NCI-H1092 treated with DMSO at 0.1 percent for 48 hours (cell line): ENCODE results near the gene GRM5.

ENCODE experiments used
- DNase-seq: peaks from one replicate; lab custom pipeline; 2025; lab: John Stamatoyannopoulos, UW

The GRM5 gene

GRCh38 chr11:88831303-88831890 is 234.4 kb downstream of the GRM5 start:
- DNase-seq: no peak

GRCh38 chr11:88827018-88827676 is 238.6 kb downstream of the GRM5 start:
- DNase-seq: no peak

GRCh38 chr11:88819616-88820015 is 246.2 kb downstream of the GRM5 start:
- DNase-seq: no peak

GRCh38 chr11:88818978-88819377 is 246.8 kb downstream of the GRM5 start:
- DNase-seq: no peak

GRCh38 chr11:88815505-88815904 is 250.3 kb downstream of the GRM5 start:
- DNase-seq: no peak

- no peak for DNase-seq
These were observed 251.7 kb downstream of the GRM5 start for GRCh38 chr11:88814076-88814475.

- DNase-seq: no peak
These were observed 252.4 kb downstream of the GRM5 start for GRCh38 chr11:88813233-88813915.

- no peak for DNase-seq
These were observed 255.2 kb downstream of the GRM5 start for GRCh38 chr11:88810420-88811097.

GRCh38 chr11:88809126-88809525 is 256.7 kb downstream of the GRM5 start:
- DNase-seq: no peak

GRCh38 chr11:88807349-88807748 is 258.4 kb downstream of the GRM5 start:
- no peak for DNase-seq

- DNase-seq: no peak
These were observed 259.4 kb downstream of the GRM5 start for GRCh38 chr11:88806410-88806809.

- DNase-seq: no peak
These were observed 264.2 kb downstream of the GRM5 start for GRCh38 chr11:88801484-88802123.

GRCh38 chr11:88799771-88800500 is 265.8 kb downstream of the GRM5 start:
- DNase-seq: no peak

- no peak for DNase-seq
These were observed 275.6 kb downstream of the GRM5 start for GRCh38 chr11:88790182-88790581.

- DNase-seq: no peak
These were observed 286.2 kb downstream of the GRM5 start for GRCh38 chr11:88779577-88779976.

GRCh38 chr11:88770475-88771079 is 295.2 kb downstream of the GRM5 start:
- no peak for DNase-seq

GRCh38 chr11:88744140-88744539 is 321.6 kb downstream of the GRM5 start:
- no peak for DNase-seq

GRCh38 chr11:88739524-88739923 is 326.3 kb downstream of the GRM5 start:
- DNase-seq: no peak

GRCh38 chr11:88709567-88709966 is 356.2 kb downstream of the GRM5 start:
- DNase-seq: no peak

- DNase-seq: no peak
These were observed 361.3 kb downstream of the GRM5 start for GRCh38 chr11:88704485-88704884.

- DNase-seq: no peak
These were observed 364.0 kb downstream of the GRM5 start for GRCh38 chr11:88701816-88702215.
